ENCODE results near the gene PYGO1. TPM values are rescaled to one million over a fixed set of nuclear protein-coding genes. Genes with fewer than 3 reads are reported as not detected.

The PYGO1 gene
- total and polyA plus RNA-seq, 4 donors, result 0.07 to 2.9 (median 0.16) TPM

DNA sequence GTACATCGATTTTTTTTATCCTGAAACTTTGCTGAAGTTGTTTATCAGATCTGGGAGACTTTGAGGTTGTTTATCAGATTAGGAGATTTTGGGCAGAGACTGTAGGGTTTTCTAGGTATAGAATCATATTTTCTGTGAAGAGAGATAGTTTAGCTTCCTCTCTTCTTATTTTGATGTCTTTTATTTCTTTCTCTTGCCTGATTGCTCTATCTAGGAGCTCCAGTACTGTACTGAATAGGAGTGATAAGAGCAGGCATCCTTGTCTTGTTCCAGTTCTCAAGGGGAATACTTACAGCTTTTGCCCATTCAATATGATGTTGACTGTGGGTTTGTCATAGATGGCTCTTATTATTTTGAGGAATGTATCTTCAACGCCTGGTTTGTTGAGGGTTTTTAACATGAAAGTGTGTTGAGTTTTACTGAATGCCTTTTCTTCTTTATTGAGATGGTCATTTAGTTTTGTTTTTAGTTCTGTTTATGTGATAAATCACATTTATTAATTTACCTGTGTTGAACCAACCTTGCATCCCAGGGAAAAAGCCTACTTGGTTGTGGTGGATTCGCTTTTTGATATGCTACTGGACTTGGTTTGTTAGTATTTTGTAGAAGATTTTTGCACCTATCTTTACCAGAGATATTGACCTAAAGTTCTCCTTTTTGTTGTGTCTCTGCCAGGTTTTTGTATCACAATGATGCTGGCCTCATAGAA is 65.2 kb downstream of the PYGO1 start:
- Histone ChIP-seq H3K4me3 (ENCODE audit: low read depth in 1 of 3, low read length in 3 of 3) (no peak overlapping the region), H3K4me1 (ENCODE audit: control insufficient read depth in 4 of 4, insufficient read depth in 4 of 4, low read length in 3 of 4) (no peaks in the 10 kb centered on the region), H3K27me3 (ENCODE audit: control insufficient read depth in 4 of 4, insufficient read depth in 4 of 4, low read length in 3 of 4) (no peaks in the 10 kb centered on the region), H3K9ac (ENCODE audit: low read depth in 1 of 2, low read length in 2 of 2) (no peak overlapping the region), H3K9me3 (ENCODE audit: control insufficient read depth in 4 of 4, low read length in 3 of 4) (peaks cover 0 to 6% (median 0%) of the 10 kb centered on the region in 4 donors), H3K36me3 (ENCODE audit: control insufficient read depth in 4 of 4, insufficient read depth in 3 of 4, low read depth in 1 of 4, low read length in 3 of 4) (no peaks in the 10 kb centered on the region), H3K27ac (ENCODE audit: low read depth in 1 of 2, low read length in 2 of 2) (no peak overlapping the region)
- no peak for DNase-seq (ENCODE audit: low spot score)
- 83% methylated on average over 3 of the region's 3 CpGs for WGBS
- TF ChIP-seq GABPA (IDR thresholded peaks at IDR 0.05 in 1 of 2, conservative IDR thresholded peaks at IDR 0.05 in 1 of 2) (no peak), NR2F2 (IDR thresholded peaks at IDR 0.05) (no peak), FOXA1 (IDR thresholded peaks at IDR 0.05) (no peak), FOXA2 (IDR thresholded peaks at IDR 0.05) (no peak), HNF4G (IDR thresholded peaks at IDR 0.05) (no peak), JUND (IDR thresholded peaks at IDR 0.05) (no peak), RAD21 (IDR thresholded peaks at IDR 0.05) (no peak)
- TF ChIP-seq, protein P1, sequence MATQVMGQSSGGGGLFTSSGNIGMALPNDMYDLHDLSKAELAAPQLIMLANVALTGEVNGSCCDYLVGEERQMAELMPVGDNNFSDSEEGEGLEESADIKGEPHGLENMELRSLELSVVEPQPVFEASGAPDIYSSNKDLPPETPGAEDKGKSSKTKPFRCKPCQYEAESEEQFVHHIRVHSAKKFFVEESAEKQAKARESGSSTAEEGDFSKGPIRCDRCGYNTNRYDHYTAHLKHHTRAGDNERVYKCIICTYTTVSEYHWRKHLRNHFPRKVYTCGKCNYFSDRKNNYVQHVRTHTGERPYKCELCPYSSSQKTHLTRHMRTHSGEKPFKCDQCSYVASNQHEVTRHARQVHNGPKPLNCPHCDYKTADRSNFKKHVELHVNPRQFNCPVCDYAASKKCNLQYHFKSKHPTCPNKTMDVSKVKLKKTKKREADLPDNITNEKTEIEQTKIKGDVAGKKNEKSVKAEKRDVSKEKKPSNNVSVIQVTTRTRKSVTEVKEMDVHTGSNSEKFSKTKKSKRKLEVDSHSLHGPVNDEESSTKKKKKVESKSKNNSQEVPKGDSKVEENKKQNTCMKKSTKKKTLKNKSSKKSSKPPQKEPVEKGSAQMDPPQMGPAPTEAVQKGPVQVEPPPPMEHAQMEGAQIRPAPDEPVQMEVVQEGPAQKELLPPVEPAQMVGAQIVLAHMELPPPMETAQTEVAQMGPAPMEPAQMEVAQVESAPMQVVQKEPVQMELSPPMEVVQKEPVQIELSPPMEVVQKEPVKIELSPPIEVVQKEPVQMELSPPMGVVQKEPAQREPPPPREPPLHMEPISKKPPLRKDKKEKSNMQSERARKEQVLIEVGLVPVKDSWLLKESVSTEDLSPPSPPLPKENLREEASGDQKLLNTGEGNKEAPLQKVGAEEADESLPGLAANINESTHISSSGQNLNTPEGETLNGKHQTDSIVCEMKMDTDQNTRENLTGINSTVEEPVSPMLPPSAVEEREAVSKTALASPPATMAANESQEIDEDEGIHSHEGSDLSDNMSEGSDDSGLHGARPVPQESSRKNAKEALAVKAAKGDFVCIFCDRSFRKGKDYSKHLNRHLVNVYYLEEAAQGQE (IDR thresholded peaks at IDR 0.05), result no peak
- TF ChIP-seq, protein P2, sequence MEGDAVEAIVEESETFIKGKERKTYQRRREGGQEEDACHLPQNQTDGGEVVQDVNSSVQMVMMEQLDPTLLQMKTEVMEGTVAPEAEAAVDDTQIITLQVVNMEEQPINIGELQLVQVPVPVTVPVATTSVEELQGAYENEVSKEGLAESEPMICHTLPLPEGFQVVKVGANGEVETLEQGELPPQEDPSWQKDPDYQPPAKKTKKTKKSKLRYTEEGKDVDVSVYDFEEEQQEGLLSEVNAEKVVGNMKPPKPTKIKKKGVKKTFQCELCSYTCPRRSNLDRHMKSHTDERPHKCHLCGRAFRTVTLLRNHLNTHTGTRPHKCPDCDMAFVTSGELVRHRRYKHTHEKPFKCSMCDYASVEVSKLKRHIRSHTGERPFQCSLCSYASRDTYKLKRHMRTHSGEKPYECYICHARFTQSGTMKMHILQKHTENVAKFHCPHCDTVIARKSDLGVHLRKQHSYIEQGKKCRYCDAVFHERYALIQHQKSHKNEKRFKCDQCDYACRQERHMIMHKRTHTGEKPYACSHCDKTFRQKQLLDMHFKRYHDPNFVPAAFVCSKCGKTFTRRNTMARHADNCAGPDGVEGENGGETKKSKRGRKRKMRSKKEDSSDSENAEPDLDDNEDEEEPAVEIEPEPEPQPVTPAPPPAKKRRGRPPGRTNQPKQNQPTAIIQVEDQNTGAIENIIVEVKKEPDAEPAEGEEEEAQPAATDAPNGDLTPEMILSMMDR (IDR thresholded peaks at IDR 0.05; ENCODE audit: low read depth, low read length, missing input control), result no peak

- TF ChIP-seq FOXA2 (IDR thresholded peaks at IDR 0.05) (no peak), NR2F2 (IDR thresholded peaks at IDR 0.05) (no peak), YY1 (IDR thresholded peaks at IDR 0.05) (no peak), MAX (IDR thresholded peaks at IDR 0.05) (no peak), FOXA1 (IDR thresholded peaks at IDR 0.05) (no peak), RAD21 (IDR thresholded peaks at IDR 0.05) (no peak), JUND (IDR thresholded peaks at IDR 0.05) (no peak)
- TF ChIP-seq, protein P1 (IDR thresholded peaks at IDR 0.05), result no peak
- TF ChIP-seq, protein P3, sequence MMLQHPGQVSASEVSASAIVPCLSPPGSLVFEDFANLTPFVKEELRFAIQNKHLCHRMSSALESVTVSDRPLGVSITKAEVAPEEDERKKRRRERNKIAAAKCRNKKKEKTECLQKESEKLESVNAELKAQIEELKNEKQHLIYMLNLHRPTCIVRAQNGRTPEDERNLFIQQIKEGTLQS (IDR thresholded peaks at IDR 0.05), result no peak
- TF ChIP-seq, protein P2 (IDR thresholded peaks at IDR 0.05; ENCODE audit: low read depth, low read length, missing input control), result no peak
Measured at GRCh38 chr15:55518641-55519040, 69.5 kb downstream of the PYGO1 start.

More at GRCh38 chr15:55518641-55519040, 69.5 kb downstream of the PYGO1 start:
- no peaks in the 10 kb centered on the region for H3K9me3 ChIP-seq (ENCODE audit: control insufficient read depth in 4 of 4, low read length in 3 of 4)
- no peak overlapping the region for H3K9ac ChIP-seq (ENCODE audit: low read depth in 1 of 2, low read length in 2 of 2)
- no peaks in the 10 kb centered on the region for H3K36me3 ChIP-seq (ENCODE audit: control insufficient read depth in 4 of 4, insufficient read depth in 3 of 4, low read depth in 1 of 4, low read length in 3 of 4)
- no peaks in the 10 kb centered on the region for H3K27me3 ChIP-seq (ENCODE audit: control insufficient read depth in 4 of 4, insufficient read depth in 4 of 4, low read length in 3 of 4)
- H3K27ac ChIP-seq (ENCODE audit: low read depth in 1 of 2, low read length in 2 of 2), result no peak overlapping the region
- 75% methylated on average over 2 of the region's 2 CpGs for WGBS
- no peak for DNase-seq (ENCODE audit: low spot score)
- no peak overlapping the region for H3K4me3 ChIP-seq (ENCODE audit: low read depth in 1 of 3, low read length in 3 of 3)
- no peaks in the 10 kb centered on the region for H3K4me1 ChIP-seq (ENCODE audit: control insufficient read depth in 4 of 4, insufficient read depth in 4 of 4, low read length in 3 of 4)
